Mesothelial cell of epicardium (in vitro differentiated cells): ENCODE measurements around the gene LRRC56. TPM values are rescaled to one million over a fixed set of nuclear protein-coding genes. Genes with fewer than 3 reads are reported as not detected.

ENCODE experiments used
- DNase-seq, 2 experiments: peaks; one replicate each; pipeline ENCODE4 v3.0.0; 2021; ENCODE audit warnings: low spot score in 2 of 2; ENCODE audit not compliant: unreplicated experiment in 2 of 2
- H3K27ac Mint-ChIP-seq: 2 replicates; pipeline ENCODE4 v1.8.0; 2021; ENCODE audit warnings: mixed read lengths
- H3K27me3 Mint-ChIP-seq: 2 replicates; pipeline ENCODE4 v1.8.0; 2021; ENCODE audit warnings: low read depth, mixed read lengths
- H3K36me3 Mint-ChIP-seq: 2 replicates; pipeline ENCODE4 v1.8.0; 2021; ENCODE audit warnings: mixed read lengths
- H3K4me1 Mint-ChIP-seq: 2 replicates; pipeline ENCODE4 v1.8.0; 2021; ENCODE audit warnings: mixed read lengths
- H3K4me3 Mint-ChIP-seq: 2 replicates; pipeline ENCODE4 v1.8.0; 2021; ENCODE audit warnings: mild to moderate bottlenecking, moderate library complexity, mixed read lengths
- H3K9me3 Mint-ChIP-seq: 2 replicates; pipeline ENCODE4 v1.8.0; 2021; ENCODE audit warnings: mixed read lengths
- total RNA-seq: library from RNA; stranded (reverse); gene quantifications from 3 replicates; pipeline ENCODE4 v1.2.1, GENCODE V29; 2021
- TF ChIP-seq, protein P1 (sequence below): fragments of 200-600 bp; sonication (generic); IDR thresholded peaks from one replicate; pipeline ENCODE4 v1.5.0; 2021; ENCODE audit warnings: antibody characterized with exemption; ENCODE audit not compliant: unreplicated experiment

LRRC56 gene
- total RNA-seq, 1 donor from 2014 or later = 3.0 TPM

DNA sequence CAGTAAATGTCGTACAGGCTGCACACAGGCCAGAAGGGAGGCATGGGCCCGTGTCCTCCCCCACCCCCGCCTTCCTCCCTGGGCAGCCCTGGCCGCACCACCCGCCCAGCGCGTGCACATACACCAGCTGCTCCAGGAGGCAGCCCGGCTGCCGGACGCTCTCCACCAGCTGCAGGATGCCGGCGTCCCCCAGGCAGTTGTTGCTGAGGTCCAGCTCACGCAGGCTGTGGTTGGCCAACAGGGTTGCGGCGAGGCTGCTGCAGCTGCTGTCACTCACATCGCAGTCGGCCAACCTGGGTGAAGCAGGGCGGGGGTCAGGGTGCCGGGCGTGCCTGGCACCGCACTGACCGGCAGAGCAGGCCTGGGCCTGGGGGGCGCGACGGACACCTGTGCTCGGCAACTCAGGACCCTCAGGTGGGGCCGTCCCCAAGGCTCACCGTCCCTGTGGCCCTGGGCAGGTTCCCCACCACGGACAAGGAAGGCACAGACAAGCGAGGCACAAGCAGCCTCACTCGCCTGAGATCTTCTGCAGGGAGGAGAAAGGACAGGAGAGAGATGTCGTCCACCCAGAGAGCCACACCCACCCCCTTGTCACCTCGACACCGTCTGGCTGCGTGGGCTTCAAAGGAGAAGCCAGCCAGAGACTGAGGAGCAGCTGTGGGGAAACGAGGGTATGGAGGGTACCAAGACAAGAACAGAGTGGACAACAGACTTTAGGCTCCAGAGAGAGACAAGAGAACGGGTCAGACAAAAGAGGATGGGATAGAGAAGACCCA, 42.4 kb upstream of the LRRC56 start:
- no peak for DNase-seq
- TF ChIP-seq, protein P1, sequence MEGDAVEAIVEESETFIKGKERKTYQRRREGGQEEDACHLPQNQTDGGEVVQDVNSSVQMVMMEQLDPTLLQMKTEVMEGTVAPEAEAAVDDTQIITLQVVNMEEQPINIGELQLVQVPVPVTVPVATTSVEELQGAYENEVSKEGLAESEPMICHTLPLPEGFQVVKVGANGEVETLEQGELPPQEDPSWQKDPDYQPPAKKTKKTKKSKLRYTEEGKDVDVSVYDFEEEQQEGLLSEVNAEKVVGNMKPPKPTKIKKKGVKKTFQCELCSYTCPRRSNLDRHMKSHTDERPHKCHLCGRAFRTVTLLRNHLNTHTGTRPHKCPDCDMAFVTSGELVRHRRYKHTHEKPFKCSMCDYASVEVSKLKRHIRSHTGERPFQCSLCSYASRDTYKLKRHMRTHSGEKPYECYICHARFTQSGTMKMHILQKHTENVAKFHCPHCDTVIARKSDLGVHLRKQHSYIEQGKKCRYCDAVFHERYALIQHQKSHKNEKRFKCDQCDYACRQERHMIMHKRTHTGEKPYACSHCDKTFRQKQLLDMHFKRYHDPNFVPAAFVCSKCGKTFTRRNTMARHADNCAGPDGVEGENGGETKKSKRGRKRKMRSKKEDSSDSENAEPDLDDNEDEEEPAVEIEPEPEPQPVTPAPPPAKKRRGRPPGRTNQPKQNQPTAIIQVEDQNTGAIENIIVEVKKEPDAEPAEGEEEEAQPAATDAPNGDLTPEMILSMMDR = no peak
- H3K9me3 Mint-ChIP-seq = peaks cover 4% of the 10 kb centered on the region
- no peaks in the 10 kb centered on the region for H3K4me1 Mint-ChIP-seq
- H3K27me3 Mint-ChIP-seq = no peaks in the 10 kb centered on the region
- no peak overlapping the region for H3K27ac Mint-ChIP-seq
- peaks cover 32% of the 10 kb centered on the region for H3K36me3 Mint-ChIP-seq
- no peak overlapping the region for H3K4me3 Mint-ChIP-seq

GRCh38 chr11:495537-495931, 41.8 kb upstream of the LRRC56 start:
- Mint-ChIP-seq H3K36me3 (peaks cover 32% of the 10 kb centered on the region), H3K9me3 (peaks cover 4% of the 10 kb centered on the region), H3K27me3 (no peaks in the 10 kb centered on the region), H3K27ac (no peak overlapping the region), H3K4me3 (no peak overlapping the region), H3K4me1 (no peaks in the 10 kb centered on the region)
- no peak for DNase-seq
- TF ChIP-seq, protein P1 = no peak

DNA sequence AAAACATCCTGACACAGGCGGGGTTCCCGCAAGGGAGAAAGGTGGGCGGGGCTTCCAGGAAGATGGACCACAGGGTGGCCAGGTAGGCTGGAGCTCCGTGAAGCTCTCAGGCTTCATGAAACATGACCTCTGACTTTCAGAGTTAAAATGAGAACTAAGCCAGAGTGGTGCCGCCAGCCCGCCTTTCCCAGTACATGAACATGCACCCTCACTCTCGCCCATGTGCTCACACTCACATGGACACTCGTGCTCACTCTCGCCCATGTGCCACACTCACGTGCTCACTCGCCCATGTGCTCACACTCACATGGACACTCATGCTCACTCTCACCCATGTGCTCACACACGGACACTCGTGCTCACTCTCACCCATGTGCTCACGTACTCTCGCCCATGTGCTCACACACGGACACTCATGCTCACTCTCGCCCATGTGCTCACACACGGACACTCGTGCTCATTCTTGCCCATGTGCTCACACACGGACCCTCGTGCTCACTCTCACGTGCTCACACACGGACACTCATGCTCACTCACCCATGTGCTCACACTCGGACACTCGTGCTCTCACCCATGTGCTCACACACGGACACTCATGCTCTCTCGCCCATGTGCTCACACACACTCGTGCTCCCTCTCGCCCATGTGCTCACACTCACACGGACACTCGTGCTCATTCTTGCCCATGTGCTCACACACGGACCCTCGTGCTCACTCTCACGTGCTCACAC, 40.3 kb upstream of the LRRC56 start:
- Mint-ChIP-seq H3K27me3 (no peaks in the 10 kb centered on the region), H3K36me3 (peaks cover 34% of the 10 kb centered on the region), H3K27ac (no peak overlapping the region), H3K4me1 (no peaks in the 10 kb centered on the region), H3K4me3 (no peak overlapping the region), H3K9me3 (peaks cover 4% of the 10 kb centered on the region)
- TF ChIP-seq, protein P1 = no peak
- no peak for DNase-seq

DNA sequence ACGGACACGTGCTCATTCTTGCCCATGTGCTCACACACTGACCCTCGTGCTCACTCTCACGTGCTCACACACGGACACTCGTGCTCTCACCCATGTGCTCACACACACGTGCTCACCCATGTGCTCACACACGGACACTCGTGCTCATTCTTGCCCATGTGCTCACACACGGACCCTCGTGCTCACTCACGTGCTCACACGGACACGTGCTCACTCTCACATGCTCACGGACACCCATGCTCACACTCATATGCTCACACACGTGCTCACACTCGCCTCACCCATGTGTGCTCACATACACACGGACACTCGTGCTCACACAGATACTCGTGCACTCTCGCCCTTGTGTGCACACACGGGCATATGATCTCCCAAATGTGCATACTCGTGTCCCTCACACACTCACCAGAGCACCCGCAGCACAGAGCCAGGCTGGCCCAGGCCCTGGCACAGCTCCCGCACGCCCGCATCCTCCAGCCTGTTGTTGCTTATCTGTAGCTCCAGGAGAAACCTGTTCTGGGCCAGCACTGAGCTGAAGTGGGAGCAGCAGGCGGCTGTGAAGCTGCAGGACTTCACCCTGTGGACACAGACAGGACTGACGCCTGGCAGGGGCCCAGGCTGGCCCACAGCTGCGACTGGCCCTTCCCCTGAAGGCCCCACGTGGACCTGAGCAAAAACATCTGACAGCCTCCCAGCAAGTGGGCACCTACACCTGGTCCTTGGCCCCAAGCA, 39.6 kb upstream of the LRRC56 start:
- no peaks in the 10 kb centered on the region for H3K4me1 Mint-ChIP-seq
- no peak for DNase-seq
- TF ChIP-seq, protein P1 = no peak
- no peak overlapping the region for H3K27ac Mint-ChIP-seq
- no peak overlapping the region for H3K4me3 Mint-ChIP-seq
- no peaks in the 10 kb centered on the region for H3K27me3 Mint-ChIP-seq
- H3K36me3 Mint-ChIP-seq = peaks cover 33% of the 10 kb centered on the region
- H3K9me3 Mint-ChIP-seq = peaks cover 4% of the 10 kb centered on the region

DNA sequence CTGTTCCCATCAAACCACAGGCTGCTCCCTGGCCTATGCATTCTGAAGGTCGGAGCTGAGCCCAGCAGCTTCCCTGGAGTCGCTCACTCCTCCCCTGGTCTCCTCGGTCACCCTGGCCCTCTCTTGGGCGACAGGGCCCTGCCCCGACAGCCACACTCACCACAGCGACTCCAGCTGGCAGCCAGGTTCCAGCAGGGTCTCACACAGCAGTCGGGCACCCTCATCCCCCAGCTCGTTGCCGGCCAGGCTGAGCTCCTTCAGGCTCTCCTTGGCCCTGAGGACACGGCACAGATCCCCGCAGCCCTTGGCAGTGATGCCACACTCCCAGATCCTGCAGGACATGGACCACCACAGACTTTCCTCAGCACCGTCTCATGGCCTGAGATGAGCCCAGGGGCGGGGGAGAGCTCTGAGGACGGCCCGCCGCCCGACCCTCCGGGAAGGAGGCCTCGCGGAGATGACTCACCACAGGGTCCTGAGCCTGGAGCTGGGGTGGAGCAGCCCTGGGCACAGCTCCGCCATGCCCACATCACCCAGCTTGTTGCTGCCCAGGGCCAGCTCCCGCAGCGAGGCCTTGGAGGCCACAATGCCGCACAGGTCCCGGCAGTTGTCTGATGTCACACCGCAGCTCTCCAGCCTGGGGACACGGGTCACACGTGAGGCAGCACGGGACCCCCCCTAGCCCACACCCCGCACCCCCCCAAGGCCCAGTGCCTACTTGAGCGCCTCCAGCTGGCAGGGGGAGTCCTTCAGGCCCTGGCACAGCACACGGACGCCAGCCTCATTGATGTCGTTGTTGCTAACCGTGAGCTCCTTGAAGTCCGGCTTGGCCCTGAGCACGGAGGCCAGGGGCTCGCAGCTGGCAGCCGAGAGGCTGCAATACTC, 38.8 kb upstream of the LRRC56 start:
- peaks cover 4% of the 10 kb centered on the region for H3K9me3 Mint-ChIP-seq
- H3K27ac Mint-ChIP-seq = no peak overlapping the region
- DNase-seq = no peak
- no peaks in the 10 kb centered on the region for H3K4me1 Mint-ChIP-seq
- TF ChIP-seq, protein P1 = no peak
- no peaks in the 10 kb centered on the region for H3K27me3 Mint-ChIP-seq
- H3K4me3 Mint-ChIP-seq = no peak overlapping the region
- peaks cover 33% of the 10 kb centered on the region for H3K36me3 Mint-ChIP-seq
